Superior temporal gyrus (tissue), 1 donor: ENCODE measurements around the gene PPP1R15B.

Source experiments
- DNase-seq: peaks from one replicate; pipeline ENCODE4 v3.0.0-alpha.2; 2016; ENCODE audit errors: extremely low spot score

The PPP1R15B gene

DNA sequence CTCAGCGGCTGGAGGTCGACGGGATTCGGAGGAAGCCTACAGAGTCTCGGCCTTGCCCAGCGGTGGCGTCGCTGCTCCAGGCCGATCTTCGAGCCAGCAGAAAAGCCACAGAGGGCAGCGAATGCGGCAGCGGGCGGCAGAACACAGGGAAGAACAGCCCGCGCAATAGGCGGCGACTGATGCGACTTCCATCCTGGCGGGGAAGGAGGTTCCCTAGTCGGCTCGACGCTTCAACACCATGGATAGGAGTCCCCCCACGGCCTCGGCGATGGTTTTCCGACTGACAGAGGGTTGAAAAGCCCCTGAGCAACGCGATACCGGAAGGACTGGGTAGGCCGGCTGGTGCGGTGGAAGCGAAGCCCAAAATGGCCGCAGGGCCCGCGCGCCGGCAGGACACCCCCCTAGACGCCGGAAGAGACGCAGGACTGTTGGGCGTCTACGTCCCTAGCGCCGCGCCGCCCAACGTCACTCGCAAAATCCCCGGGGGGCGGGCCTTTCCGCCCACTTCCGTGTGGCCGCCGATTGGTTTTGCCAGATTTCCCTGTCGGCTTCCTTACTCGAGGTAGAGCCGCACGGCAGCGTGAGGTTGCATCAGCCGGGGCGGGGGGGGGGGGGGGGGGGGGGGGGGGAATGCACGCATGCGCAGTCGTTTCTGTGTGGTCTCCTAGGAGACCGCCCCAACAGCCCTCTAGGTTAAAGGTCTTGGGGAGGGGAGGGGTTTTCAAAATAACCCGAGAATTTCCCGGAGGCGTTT is at the start of gene PPP1R15B:
Gene PPP1R15B (minus strand): TSS at position 367 of the 754 bp plus-strand sequence. CDS start 406 bp downstream, outside the sequence.
- peak; percentile 98 for DNase-seq

DNA sequence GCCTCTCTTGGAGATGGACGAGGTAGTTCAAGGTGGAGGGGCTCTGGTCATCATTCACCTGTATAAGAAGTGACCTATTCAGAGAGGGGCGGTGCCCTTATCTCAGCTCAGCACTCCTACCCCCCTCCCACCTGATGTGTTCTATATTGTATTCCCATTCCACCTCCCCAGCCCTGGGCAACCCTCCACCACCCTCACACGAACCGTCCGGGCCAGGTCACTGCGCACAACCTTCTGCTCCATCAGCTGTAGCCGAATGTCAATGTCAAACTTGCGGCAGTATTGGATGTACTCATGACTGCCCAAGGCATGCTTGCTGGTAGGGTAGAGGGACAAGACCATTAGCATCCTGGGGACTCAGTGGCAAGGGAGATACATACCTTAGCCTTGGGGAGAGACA is 48.7 kb upstream of the PPP1R15B start:
- DNase-seq = no peak

DNA sequence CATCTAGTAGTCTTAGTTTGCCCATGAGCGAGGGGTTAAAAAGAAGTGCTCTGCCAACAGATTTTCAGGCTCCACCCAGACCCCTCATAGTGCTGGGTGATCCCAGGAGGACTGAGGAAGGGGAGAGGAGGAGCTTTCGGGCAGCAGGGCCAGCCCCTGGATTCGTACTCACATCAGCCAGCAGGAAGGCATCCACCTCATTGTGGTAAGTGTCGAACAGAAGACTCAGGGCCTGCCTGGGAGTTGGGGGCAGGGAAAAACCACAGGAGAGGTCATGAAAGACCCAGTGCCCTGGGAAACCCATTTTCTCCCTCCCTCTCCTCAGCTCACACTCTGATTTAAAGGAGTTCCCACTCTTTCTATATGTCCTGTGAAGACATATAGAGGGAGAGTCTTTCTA is 48.1 kb upstream of the PPP1R15B start:
- no peak for DNase-seq

DNA sequence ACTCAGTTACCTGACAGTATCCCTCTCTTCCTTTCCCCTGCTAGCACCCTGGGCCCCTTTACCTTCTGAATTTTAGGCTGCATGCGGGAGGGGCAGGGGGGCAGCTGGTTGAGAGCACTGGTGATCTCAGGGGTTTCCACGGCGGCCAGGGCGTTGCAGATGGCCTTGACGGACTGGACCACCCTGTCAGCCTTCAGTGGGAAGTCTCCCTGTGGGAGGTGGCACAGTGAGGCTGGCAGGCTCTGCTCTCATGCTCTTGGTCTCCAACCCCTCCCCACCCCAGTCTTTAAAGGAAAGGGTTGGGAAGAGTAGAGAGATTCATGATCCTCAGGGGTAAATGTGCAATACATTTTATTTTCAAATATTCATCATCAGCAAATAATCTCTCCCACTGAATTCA is 46.0 kb upstream of the PPP1R15B start:
- DNase-seq = no peak

DNA sequence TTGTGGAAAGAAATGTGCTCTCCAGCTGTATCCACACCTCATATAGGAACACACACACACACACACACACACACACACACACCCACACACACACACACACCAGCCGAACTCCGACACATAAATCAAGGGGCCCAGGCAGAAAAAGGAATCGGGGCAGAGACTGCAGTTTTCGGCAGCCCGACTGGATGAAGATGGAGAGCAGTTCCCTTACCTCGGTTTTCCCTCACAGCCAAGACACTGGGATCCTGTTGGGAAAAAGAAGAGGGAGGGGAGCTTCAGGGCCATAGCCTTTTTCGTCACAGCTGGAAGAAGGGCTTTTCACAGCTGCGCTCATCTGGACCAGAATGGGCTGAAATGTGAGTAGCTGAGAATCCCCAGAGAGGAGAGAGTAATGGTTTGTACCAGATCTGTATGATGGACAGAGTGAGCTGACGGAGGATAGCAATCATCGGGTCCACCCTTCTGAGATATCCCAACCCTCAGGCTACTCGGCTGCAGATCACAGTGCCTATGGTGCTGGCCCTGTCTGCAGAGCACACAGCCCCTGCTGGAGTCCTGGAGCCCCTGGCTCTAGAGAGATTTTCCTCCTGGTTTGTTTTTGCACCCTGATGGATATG is 45.3 kb upstream of the PPP1R15B start:
- DNase-seq = no peak

DNA sequence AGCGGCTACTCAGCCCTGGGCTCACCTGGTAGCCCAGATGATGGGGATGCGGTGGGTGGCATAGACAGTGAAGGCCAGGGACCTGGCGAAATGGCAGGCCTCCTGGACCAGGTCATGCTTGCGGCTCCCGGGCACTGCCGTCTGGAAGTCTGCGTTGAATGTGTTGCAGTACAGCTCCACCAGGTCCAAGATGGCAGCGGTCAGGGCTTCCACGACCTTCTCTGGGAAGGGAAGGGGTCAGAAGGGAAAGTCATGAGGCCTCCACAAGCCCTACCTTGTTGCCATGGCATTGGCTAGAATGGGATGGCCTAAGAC is 44.2 kb upstream of the PPP1R15B start:
- DNase-seq = no peak

DNA sequence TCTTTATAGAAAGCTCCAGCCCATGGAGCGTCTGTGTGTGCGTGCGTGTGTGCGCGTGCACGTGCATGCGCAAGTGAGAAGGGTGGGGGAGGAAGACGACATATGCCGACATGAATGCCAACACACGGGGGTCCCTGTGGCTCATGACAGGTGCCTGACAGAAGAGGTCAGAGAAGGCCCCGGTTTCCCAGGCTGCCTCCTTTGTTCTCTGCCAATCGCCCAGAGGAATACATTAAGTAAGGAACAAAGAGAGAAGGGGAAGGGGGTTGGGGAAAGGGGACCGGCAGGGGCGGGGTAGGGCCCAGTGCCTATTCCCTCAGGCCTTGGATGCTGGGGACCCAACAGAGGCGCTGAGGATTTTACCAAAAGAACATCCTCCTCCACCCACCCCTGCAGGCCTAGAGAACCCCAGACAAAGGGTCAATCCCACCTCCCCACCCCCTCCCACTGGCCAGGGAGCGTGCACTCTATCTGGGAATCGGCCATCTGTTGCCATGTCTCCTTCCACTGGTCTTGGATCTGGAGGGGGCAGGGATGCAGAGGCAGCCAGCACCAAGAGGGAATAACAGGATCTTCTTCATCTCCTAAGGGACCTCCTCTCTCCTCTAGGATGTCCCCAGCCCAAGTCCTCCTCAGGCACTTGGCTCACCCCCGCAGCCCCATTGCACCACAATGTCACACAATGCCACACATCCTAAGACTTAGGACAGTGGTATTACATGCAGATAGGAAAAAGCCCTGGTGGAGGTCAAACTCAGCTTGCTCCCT is 43.6 kb upstream of the PPP1R15B start:
- no peak for DNase-seq

DNA sequence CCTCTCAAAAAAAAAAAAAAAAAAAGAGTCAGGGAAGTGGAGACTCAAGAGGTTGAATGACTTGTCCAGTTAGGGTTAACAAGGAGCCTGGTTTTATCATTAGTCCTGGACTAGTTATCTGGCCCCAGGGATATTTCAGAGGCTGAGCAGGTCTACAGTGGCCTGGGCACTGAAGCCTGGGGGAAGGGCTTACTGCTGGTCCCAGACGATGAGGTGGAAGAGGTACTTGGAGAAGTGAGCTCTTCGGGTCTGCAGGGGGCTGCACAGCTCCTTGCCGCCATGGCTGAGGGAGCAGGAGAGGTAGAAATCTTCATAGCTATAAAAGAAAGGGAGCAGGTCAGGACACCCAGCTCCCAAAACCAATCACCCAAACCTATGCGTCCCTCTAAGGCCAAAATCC is 42.9 kb upstream of the PPP1R15B start:
- DNase-seq = no peak

DNA sequence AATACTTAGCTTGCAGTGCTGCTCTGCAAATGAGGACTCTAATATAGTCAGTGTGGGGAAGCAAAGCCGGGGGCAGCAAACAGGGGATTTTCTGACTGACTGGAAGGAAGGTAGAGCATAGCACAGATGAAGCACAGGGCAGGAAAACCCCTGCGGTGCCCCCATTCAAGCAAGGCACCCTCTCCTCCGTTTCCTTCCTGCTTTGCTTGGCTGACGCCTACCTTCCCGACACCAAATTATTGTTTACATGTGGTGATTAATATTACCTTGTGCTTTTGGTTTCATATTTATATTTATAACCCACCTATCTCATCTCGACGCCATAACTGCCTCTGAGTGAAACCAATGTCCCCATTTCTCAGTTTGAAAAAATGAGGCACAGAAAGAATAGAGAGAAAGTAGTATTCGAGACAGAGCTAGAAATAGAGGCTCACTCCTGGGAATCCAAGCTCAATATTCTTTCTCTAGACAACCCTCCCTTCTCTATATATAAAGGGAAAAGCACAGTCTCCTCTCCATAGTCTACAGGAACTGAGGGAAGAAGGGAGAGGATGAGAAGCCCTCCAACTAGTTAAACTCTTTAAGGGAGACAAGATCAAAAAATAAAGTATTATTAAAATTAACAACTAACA is 41.6 kb upstream of the PPP1R15B start:
- no peak for DNase-seq

DNA sequence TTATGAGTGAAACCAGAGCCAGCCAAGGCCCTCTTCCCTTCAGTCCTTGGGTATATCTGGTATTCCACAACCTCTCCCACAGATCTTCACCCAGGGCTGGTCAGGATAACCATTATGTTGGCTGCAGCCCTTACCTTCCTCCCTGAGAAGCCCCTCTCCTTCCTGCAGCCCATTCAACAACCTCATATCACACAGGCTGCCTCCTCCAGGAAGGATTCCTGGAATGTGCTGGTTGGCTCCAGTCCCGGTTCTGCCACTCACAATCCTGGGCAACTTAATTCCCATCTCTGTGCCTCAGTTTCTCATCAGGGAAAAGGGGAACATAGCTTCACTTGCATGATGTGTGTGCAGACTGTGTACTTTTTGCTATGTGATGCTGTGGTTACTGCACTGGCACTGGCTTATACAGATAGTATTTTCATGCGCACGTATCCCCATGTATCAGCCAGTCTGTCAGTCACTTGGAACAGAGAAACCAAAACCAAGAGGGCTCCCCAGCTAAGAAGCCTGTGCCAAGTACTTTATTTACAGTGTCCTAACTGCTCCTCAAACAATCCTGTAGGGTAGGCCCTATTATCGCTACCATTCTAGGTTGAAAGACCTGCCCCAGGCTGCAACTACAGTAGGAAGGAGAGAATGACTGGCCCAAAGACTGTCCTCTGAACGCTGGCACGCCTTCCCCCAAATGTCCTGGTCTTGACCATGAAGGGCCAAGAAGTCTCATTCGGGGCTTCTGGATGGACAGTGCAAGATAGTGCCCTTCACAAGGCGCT is 39.9 kb upstream of the PPP1R15B start:
- no peak for DNase-seq

DNA sequence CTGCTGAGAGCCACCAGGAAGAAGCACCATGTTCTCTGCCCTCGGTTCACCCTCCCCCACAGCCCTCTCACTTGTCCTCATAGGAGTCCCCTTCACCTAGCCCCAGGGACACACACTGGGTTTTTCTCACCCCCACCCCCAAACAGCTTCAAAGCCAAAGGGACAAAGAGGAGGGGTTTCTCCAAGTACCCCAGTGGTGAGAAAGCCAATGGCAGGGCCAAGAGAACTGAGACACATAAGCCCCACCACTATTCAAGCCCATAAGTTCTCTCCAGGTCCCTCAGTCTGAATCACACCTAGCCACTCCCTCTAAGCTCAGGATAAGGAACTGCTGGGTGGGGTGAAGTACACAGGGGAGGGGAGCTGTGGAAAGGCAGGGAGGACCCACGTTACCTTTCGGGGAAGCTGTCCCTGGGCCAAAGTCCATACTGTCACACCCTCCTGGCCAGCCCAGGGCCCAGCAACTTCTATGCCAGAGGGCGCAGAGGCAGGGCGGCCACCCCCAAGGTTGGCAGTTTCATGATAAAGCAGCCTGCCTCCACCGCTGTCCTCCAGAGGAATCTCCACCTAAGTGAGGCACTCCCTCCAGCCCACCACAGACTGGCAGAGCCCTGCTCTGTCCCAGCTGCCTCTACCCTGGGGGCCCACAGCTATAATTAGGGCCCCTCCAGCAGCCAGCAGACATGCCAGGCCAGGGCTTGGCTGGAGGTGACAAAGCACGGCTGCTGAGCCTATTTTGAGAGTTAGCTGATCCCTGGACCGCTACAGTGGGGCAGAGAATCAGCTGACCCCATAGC is 39.0 kb upstream of the PPP1R15B start:
- no peak for DNase-seq

DNA sequence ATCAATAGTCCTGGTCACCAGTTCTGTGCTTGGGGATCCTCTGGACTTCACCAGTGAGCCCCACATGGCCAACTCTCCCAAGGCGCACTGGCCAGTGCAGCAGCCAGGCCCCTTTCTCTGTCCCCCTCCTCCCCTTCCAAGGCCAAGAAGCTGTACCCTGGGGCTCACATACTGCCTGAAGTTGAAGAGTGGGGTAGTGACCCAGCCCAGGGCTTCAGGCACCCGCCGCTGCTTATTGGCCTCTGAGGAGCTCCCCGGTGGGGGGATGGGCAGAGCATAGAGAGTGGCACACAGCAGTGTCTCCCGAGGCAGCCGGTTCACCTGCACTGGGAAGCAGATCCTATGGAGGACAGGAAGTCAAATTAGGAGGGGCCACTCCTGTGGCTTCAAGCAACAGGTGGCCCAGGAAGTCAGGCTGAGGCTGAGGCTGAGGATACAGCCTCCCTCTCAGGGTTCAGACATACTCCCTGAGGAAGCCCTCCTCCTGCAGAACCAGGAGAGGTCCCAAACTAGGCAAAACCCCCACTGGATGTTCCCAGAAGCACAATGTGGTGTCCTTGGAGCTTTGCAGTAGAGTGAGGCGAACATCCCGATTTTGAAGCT is 38.2 kb upstream of the PPP1R15B start:
- DNase-seq = no peak

DNA sequence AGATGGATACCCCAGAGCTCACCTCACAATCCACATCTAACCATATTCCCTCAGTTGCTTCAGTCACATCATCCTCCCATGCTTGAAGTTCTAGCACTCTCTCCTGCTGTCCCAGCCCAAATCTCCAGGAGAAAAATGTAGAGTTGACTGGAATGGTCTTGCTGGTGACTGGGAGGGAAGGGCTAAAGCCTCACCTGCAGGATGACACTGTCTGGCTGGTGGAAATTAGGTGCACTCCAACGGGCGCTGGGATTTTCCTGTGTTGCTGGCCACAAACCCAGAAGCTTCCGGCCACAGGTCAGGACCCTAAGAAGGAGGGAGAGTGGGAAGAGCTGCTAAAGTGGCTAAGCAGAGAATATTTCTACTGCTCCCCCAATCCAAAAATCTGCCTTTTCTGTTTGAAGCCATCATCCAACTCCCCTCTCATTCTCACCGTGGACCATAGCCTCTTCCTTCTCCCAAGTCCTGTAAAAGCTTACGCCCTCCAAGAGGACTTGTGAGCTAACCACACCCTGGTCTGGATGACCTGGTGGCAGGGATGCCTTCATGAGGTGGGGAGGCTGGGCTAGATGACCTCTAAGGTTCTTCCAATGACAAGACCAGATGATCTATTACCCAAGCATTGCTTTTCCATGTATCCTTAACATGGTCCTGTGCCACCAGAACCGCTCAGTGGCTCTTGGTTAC is 37.5 kb upstream of the PPP1R15B start:
- DNase-seq = no peak

DNA sequence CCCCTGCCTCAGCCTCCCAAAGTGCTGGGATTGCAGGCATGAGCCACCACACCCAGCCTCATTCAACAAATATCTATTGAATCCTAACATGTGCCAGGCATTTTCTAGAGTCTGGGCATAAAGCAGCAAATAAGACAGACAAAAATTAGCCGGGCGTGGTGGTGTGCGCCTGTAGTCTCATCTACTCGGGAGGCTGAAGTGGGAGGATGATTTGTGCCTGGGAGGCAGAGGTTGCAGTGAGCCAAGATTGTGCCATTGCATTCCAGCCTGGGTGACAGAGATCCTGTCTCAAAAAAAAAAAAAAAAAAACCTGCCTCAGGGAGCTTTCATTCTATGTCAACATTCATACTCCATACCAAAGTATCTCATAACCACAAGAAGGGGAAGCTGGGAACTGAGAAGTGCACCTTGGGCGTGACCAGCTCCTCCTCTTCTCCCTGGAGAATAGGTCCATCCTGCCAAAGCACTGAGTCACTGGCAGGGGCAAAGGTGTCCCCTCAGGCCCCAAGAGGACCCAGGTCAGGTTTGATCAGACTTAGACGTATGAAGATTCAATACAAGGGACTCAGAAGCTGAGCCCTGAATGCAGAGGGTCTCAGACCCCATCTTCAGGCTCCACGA is 36.8 kb upstream of the PPP1R15B start:
- no peak for DNase-seq

DNA sequence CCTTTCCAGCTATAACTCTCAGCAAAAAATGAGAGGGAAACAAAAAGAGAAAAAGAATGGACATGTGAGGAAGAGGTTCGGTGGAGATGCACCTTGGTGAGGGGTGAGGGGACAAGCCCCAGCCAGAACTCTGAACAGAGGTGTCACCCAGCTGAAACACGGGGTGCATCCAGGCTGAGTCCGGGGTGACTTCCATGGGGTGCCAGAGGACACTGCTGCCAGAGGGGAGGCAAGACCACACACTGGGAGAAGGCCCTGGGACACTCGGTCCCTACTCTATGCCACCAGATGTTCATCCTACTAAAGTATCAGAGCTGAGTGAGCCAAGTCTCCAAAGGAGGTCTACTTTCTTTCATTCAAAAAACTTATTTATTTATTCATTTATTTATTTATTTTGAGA is 36.1 kb upstream of the PPP1R15B start:
- DNase-seq = no peak

DNA sequence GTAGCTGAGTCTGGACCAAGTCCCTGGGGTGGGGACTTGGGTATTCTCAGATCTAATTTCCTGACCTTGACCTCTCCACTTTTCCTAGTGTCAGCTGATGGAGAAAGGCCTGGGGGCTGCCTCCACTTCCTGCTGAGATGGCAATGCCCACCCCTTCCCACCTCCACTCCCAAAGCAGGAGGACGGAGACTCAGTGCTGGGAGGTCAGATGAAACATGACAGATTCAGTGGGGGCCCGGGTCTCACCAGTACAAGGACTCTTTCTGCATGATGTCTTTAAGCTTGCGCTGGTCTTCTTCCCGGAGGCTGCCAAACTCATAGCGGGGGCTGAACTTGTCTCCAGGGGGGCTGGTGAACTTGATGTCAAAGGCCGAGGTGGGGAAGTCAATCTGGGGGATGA is 35.6 kb upstream of the PPP1R15B start:
- no peak for DNase-seq

DNA sequence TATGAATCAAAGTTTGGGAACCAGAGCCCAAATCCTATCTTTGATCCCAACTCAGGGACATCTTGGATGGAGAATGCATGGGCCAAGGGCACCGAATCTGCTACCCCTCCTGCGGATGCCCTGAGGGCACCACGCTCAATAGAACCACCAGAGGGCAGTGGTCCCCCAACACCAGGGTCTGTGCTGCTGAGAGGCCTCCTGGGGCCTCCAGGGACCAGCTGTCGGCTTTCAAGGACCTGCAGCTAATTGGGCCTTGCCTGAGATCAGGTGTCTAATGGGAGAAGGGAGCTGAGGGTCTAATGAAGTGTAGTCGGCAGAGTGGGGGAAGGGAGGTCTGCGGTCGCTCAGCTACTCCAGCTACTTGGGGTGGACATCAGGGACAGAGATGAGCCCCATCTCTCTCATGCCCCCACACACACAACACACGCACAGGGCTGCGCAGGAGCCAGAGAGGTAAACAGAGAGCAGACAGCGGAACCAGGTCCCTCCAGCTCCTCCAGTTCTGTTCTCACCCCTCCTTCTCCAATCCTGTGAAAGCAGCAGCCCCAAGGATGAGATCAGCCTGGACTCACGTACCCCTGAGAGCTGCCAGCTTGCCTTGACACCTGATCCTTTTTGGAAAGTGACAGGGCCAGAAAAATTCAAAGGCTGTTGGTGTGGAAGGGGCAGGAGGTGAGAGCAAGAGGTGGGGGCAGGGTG is 34.9 kb upstream of the PPP1R15B start:
- peak; percentile 88 for DNase-seq

DNA sequence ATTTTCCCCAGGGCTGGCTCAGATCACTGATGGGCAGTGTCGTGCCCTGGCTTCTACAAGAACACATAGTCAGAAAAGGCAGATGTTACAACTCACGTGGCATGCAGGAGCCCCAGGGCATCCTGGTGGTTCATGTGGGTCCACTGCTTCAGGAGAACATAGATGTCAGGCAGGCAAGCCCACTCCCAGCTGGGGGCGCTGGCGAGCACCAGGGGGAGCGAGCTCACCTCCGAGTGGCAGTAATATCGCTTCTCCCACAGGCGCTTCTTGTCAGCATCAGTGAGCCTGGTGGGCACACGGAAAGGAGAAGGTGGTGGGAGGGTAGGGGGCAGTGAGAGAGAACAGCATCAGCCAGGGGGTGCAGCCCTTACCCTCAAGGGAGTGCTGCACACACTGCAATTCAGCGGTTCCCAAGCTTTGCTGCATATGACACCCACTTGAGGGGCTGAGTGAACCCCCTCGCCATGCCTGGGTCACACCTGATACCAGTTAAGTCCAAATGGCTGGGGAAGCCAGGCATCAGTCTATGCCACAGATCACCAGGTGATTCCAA is 34.3 kb upstream of the PPP1R15B start:
- no peak for DNase-seq
